ENCODE results near the gene DGKZ. TPM values are rescaled to one million over a fixed set of nuclear protein-coding genes. Genes with fewer than 3 reads are reported as not detected.
"Not testable (repeated sequence)": the region's sequence is repeated elsewhere in the genome, so short reads cannot be mapped to it uniquely, and the experiment has no call there.

The DGKZ gene
- total RNA-seq, 1 experiment from 2014 or later, result 115 TPM

DNA sequence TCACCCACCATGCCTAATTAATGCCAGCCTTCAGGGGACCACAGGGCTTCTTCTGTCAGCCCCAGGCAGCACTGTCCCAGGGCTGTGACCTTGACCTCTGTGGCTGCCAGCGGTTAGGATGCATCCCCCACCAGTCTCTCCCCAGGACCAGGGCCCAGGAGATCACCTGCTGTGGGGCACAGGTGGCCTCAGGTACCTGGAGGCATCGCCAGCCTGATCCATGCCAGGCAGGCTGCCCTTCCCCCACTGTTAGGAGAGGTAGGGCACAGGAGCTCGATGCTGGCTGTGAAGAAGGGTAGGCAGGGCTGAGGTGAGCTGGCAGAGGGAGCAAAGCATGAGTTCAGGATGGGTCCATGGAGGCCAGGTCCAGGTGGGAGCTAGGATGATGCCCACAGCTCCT is 17.5 kb downstream of the DGKZ start:
- DNase-seq (ENCODE audit: low read depth), result no peak

DNA sequence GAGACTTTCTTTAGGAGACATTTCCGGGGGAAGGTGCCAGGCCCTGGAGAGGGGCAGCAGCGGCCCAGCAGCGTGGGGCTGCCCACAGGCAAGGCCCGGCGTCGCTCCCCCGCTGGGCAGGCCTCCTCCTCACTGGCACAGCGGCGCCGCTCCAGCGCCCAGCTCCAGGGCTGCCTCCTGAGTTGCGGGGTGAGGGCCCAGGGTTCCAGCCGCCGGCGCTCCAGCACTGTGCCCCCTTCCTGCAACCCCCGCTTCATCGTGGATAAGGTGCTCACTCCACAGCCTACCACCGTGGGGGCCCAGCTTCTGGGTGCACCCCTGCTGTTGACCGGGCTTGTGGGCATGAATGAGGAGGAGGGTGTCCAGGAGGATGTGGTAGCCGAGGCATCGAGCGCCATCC is 19.0 kb downstream of the DGKZ start:
- no peak for DNase-seq (ENCODE audit: low read depth)

DNA sequence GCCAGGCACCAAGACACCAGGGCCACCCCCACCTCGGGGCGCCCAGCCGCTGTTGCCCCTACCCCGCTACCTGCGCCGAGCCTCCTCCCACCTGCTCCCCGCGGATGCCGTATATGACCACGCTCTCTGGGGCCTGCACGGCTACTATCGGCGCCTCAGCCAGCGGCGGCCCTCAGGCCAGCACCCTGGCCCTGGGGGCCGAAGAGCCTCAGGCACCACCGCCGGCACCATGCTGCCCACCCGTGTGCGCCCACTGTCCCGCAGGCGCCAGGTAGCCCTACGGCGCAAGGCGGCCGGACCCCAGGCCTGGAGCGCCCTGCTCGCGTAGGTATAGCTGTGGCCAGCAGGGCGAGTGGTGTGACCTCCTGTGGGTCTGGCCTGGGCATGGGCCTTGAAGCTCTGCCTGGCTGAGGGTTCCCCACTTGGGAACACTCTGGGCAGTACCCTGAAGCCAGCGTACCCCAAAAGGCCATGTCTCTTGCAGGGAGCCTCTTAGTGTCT is 19.4 kb downstream of the DGKZ start:
- no peak for DNase-seq (ENCODE audit: low read depth)

DNA sequence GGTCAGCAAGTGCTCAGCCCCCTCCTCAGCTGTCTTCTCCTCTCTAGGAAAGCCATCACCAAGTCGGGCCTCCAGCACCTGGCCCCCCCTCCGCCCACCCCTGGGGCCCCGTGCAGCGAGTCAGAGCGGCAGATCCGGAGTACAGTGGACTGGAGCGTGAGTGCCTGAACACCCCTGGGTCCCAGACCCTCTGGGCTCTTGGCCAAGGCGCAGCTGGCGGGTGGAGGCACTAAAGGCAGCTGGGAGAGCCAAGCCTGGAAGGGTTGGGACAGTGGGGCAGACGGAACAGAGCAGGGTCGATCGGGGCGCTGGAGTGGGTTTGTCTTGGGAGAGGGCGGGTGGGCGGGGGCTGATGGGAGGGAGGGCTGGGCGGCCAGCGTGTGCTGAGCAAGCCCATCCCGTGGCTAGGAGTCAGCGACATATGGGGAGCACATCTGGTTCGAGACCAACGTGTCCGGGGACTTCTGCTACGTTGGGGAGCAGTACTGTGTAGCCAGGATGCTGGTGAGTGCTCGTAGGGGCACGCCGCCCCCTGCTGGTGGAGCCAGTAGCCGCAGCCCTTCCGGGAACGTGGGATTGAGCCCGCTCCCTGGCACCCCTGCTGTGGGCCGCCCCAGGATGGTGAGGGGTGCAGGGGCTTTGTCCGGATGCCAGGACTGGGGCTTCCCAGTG is 20.1 kb downstream of the DGKZ start:
- DNase-seq (ENCODE audit: low read depth), result peak; percentile 41

DNA sequence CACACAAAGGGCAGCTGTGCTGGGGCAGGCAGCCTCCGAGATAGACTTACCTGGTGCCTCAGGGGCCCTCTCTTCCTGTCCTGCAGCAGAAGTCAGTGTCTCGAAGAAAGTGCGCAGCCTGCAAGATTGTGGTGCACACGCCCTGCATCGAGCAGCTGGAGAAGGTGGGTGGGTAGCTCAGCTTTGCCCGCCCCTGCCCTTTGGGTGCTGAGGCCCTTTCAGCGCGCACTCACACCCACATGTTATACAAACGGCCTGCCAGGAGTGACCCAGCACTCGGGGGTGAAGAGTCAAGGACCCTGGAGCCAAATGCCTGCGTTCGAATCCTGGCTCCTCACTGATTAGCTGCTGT is 20.6 kb downstream of the DGKZ start:
- no peak for DNase-seq (ENCODE audit: low read depth)

DNA sequence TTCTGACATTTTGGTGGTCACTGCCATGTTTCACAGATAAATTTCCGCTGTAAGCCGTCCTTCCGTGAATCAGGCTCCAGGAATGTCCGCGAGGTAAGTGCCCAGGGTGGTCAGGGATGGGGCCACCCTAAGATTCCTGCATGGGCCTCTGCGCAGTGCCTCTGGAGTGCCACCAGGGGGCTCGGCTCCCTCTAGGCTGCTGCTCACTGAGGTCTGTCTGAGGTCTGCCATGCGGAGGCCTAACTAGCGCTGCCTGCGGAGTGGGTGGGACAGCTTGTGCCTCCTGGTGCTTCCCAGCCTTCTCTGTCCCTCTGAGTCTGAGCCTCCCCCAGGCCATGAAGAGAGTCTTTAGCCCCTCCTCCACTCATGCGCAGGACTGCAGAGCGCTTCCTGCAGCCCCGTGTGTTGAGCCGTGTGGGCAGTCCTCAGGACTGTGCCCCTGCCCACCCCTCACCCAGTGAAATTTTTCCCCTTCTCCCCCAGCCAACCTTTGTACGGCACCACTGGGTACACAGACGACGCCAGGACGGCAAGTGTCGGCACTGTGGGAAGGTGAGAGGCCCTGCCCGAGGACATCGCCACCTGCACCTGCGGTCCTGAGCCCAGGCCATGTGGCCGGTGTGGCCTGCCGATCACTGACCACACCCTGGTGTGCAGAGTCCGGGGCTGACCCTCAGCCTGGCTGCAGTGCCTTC is 22.3 kb downstream of the DGKZ start:
- DNase-seq (ENCODE audit: low read depth), result peak; percentile 89

DNA sequence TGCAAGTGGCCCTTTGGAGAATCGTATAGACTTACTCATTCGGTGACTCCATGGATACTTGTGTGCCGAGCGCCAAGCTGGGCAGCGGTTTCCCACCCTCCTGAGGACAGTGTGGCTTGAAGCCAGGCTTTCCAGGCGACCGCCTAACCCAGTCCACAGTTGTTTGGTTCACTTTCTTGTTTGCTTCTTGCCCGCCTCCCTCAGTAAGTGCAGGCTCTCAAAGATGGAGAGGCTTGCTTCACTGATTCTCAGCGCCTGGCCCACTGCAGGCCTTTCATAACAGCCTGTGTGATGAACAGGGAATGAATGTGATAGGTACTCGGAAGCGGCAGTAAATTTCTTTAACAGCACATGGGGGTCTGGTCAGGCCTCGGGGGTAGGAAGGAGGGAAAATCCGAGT is 23.0 kb downstream of the DGKZ start:
- DNase-seq (ENCODE audit: low read depth), result no peak

DNA sequence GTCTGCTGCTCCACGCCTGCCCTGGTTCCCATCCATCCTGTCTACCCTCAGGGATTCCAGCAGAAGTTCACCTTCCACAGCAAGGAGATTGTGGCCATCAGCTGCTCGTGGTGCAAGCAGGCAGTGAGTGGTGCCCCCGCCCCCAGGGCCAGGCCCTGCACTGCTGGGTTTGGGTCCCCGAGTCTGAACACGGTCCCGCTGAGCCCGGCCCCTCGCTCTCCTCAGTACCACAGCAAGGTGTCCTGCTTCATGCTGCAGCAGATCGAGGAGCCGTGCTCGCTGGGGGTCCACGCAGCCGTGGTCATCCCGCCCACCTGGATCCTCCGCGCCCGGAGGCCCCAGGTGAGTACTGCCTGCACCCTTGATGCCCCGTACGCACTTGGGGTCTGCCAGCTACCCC is 24.0 kb downstream of the DGKZ start:
- not testable (repeated sequence) for DNase-seq (ENCODE audit: low read depth)

DNA sequence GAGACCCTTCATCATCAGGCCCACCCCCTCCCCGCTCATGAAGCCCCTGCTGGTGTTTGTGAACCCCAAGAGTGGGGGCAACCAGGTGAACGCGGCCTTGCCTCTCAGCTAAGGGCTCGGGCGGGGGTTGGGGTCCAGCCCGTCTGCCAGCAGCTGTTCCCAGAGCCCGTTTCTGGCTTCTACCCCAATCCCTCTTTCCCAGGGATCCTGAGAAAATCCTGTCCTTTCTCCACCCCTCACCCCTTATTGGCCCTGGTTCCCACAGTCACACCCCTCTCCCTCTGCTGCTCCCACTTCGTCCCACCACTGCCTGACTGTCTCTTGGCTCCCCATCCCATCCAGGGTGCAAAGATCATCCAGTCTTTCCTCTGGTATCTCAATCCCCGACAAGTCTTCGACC is 24.8 kb downstream of the DGKZ start:
- no peak for DNase-seq (ENCODE audit: low read depth)

DNA sequence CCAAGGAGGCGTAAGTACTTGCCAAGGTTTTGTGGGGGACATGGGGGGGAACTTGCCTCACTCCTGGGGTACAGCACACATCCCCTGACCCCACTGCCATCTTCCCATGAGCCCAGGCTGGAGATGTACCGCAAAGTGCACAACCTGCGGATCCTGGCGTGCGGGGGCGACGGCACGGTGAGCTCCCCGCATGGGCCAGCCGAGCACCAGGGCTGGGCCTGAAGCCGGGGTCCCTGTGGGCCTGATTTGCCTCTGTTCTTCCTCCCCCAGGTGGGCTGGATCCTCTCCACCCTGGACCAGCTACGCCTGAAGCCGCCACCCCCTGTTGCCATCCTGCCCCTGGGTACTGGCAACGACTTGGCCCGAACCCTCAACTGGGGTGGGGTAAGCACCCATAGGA is 25.2 kb downstream of the DGKZ start:
- not testable (repeated sequence) for DNase-seq (ENCODE audit: low read depth)

DNA sequence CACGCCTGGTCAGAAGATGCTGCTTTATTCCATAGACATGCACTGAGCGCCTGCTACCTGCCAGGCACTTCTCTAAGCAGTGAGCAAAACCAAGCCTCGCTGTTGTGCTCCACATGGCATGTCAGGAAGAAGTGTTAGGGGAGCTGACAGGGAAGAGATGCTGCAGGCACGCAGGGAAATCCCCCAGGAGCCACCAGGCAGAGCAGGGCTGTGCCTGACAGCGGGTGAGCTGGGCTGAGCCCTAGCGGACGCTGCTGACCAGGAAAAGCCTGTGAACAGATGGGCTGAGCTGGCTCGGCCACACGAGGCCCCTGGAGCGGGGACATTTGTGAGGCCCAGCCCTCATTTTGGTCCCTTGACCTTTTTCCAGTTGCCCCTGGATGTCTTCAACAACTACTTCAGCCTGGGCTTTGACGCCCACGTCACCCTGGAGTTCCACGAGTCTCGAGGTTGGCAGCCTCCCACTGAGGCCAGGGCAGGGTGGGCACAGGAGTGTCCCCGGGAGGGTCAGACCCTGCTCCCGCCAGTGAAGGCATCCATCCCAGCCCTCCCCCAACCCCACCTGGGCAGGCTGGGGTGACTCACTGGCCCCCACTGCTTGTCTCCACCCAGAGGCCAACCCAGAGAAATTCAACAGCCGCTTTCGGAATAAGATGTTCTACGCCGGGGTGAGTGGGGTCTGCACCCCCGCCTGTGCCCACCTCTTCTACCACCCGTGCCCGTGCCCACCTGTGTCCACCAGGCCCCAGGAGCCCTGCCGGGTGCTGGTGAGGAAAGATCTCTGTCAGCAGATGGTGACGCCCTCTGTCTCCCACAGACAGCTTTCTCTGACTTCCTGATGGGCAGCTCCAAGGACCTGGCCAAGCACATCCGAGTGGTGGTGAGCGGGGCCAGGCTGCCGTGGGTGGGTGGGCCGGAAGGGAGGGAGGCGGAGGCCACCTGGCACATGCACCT is 26.8 kb downstream of the DGKZ start:
- DNase-seq (ENCODE audit: low read depth), result no peak

DNA sequence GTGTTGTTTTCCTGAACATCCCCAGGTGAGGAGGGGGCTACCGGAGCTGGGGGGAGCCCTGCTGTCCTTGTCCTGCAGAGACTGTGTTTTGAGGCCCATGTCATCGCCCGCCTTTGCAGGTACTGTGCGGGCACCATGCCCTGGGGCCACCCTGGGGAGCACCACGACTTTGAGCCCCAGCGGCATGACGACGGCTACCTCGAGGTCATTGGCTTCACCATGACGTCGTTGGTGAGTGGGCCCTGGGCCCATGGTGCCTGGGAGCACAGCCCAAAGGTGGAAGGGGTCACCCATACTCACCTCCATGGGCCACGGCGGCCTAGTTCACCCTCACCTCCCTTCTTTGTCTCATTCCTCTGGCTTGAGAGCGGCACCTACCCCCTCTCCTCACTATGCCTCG is 27.6 kb downstream of the DGKZ start:
- no peak for DNase-seq (ENCODE audit: low read depth)

DNA sequence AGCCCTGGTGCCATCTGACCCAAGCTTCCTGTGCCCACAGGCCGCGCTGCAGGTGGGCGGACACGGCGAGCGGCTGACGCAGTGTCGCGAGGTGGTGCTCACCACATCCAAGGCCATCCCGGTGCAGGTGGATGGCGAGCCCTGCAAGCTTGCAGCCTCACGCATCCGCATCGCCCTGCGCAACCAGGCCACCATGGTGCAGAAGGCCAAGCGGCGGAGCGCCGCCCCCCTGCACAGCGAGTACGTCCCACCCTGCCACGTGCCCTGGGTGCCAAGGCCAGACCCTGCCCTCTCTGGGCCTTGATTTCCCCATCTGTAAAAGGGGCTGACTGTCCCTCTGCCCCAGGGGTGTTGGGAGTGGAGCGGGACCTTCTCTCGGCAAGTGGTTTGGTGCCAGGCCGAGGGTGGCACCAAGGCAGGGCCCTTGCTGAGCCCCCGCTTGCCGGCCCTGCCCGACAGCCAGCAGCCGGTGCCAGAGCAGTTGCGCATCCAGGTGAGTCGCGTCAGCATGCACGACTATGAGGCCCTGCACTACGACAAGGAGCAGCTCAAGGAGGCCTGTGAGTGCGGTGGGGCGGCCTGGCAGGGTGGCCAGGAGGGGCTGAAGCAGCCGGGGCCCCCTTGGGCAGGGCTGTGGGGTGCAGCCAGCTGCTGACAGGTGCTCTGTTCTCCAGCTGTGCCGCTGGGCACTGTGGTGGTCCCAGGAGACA is 28.3 kb downstream of the DGKZ start:
- no peak for DNase-seq (ENCODE audit: low read depth)

DNA sequence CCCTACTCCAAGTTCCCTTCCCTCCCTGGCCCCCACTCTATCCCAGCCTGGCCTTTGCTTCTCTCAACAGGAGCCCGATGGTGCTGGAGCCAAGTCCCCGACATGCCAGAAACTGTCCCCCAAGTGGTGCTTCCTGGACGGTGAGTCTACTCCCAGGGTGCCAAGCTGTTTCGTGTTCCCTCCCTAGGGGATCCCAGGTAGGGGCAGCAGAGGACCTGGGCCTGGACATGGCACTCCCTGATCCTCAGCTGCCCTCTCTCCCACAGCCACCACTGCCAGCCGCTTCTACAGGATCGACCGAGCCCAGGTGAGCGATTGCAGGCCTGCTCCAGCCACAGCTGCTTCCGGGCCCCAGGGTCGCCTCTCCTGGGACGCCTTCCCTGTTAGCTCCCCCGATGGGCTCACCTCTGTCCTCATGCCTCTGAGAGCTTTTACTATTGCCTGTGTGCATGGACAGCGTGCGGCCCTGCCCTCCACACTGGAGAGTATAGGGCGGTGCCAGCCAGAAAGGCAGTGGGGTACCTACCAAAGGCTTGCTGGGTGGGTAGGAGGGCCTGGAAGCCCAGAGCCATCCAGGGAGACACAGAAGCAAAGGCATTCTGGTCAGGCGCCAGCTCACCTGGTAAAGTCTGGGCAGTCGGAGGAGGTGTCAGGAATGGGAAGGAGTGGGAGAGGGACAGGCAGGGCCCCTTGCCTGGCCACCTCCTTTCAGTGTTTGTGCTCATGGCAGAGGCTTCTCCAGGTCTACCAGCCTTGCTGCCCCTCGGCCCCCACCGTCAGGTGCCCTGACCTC is 29.2 kb downstream of the DGKZ start:
- no peak for DNase-seq (ENCODE audit: low read depth)

DNA sequence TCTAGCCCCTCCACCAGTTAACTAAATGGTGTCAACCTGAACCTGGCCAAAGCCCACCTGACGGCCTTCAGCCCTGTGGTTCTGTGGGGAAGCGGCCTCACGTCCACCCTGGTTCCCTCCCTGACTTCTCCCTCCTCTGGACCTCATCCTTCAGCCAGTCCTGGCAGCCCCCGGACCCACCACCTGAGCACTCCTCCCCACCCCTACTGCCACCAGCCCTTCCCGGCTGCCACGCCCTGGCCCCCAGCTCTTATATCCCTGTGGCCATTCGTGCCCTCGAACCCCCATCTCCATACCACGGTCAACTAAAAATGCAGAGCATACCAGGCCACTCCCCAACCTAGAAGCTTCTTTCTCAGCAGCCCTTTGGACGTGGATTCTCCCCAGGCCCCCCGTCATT is 30.0 kb downstream of the DGKZ start:
- DNase-seq (ENCODE audit: low read depth), result no peak

DNA sequence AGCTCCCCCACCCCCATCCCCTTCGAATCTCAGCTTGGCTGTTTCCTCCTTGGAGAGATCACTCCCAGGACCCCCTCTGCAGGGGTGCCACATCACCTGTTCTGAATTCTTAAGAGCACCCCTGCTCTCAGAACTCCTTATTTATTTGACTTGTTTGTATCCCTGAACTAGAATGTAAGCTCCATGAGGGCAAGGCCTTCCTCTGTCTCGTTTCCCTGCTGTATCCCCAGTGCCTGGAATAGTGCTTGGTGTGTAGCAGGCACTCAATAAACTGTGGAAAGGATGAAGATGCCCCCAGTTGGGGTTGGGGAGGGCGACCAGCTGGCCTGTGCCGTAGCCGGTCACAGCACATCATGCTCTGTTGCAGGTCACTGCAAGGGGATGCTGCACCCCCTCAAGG is 30.6 kb downstream of the DGKZ start:
- no peak for DNase-seq (ENCODE audit: low read depth)

DNA sequence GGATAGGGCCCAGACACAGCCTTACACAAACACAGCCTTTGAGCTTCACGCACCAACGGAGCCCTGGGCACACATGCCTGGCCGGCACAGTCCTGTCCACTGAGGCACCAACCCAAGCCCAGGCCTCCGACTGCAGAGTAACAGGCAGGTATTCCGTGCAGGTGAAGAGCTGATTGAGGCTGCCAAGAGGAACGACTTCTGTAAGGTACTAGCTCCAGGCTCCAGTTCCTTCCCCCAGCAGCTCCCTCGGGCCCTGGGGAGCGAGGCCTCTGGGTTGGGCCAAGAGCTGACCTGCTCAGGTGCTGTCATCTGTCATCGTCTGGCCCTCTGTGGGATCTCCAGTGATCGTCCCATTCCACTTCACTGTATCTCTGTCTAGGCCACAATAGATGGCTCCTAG is 31.0 kb downstream of the DGKZ start:
- DNase-seq (ENCODE audit: low read depth), result no peak

DNA sequence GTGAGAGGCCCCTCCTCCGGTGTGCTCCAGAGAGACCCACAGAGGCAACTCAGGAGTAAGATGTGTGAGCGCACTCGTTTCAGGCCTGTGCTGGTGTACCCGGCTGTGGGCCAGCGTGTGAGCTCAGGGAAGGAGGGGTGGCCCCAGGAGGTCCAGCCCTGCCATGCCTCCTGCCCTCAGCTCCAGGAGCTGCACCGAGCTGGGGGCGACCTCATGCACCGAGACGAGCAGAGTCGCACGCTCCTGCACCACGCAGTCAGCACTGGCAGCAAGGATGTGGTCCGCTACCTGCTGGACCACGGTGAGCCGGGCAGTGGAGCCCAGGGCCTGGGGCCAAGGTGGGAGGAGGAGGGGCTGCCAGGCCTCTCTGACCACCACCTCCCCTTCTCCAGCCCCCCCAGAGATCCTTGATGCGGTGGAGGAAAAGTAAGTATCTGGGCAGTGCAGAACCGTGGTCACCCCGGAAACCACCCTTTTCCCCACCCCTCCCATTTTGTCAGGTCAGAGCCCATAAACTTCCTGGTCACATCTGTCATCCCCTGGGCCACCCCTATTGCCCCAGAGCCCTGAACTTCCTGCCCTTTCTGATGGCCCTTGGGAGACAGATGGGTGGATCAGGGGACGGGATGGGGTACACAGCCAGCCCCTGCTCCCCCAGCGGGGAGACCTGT is 31.7 kb downstream of the DGKZ start:
- no peak for DNase-seq (ENCODE audit: low read depth)

DNA sequence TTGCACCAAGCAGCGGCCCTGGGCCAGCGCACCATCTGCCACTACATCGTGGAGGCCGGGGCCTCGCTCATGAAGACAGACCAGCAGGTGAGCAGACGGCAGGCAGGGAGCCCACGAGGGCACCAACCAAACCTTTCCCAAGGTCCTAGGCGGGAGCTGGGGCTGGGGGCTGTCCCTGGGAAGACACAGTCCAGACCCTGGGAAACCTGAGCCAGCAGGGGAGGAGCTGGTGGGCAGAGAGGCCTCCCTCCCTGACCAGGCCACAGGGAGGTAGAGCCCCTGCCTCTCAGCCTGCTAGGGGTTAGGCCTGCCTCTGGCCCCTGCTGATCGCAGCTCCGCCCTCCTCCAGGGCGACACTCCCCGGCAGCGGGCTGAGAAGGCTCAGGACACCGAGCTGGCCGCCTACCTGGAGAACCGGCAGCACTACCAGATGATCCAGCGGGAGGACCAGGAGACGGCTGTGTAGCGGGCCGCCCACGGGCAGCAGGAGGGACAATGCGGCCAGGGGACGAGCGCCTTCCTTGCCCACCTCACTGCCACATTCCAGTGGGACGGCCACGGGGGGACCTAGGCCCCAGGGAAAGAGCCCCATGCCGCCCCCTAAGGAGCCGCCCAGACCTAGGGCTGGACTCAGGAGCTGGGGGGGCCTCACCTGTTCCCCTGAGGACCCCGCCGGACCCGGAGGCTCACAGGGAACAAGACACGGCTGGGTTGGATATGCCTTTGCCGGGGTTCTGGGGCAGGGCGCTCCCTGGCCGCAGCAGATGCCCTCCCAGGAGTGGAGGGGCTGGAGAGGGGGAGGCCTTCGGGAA is 32.4 kb downstream of the DGKZ start:
- not testable (repeated sequence) for DNase-seq (ENCODE audit: low read depth)

Data from HT1080 (cell line).